ENCODE measurements around the gene LIPC. TPM values are rescaled to one million over a fixed set of nuclear protein-coding genes. Genes with fewer than 3 reads are reported as not detected.

LIPC gene
- polyA plus RNA-seq, 1 of the 3 experiments (the other 2 are of a cell fraction) = not detected

DNA sequence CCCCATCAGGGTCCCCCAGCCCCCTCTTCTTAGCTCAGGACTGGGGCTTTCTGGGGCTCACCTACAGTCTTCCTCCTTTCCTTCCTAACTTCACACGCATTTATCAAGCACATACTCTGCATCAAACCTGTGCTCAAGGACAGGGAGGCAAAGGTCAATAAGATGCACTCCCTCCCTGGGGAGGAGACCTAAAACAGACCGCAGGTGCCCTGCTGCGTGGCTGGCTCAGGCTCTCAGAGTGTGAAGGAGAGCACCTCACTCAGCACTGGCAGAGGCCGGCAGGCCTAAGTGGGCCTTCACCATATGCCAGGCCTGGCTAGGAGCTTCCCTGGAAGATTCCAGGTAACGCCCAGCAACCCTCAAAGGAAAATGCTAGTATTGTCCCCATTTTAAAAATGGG, 16.5 kb downstream of the LIPC start:
- H3K4me1 ChIP-seq (ENCODE audit: control insufficient read depth in 1 of 2, insufficient read depth in 2 of 2, low read depth in 1 of 2, low read length in 1 of 2) = no peaks in the 10 kb centered on the region
- H3F3A ChIP-seq (replicated peaks; ENCODE audit: insufficient read depth) = no peaks in the 10 kb centered on the region
- H3K79me2 ChIP-seq (ENCODE audit: insufficient read depth) = no peaks in the 10 kb centered on the region
- no peak overlapping the region for H3K9ac ChIP-seq
- no peaks in the 10 kb centered on the region for H3K9me2 ChIP-seq
- no peaks in the 10 kb centered on the region for H4K20me1 ChIP-seq (ENCODE audit: insufficient read depth)
- TF ChIP-seq JUND (IDR thresholded peaks at IDR 0.05) = no peak
- no peak for TF ChIP-seq MEF2A (IDR thresholded peaks at IDR 0.05; ENCODE audit: borderline replicate concordance, low read depth)
- TF ChIP-seq, protein P1, sequence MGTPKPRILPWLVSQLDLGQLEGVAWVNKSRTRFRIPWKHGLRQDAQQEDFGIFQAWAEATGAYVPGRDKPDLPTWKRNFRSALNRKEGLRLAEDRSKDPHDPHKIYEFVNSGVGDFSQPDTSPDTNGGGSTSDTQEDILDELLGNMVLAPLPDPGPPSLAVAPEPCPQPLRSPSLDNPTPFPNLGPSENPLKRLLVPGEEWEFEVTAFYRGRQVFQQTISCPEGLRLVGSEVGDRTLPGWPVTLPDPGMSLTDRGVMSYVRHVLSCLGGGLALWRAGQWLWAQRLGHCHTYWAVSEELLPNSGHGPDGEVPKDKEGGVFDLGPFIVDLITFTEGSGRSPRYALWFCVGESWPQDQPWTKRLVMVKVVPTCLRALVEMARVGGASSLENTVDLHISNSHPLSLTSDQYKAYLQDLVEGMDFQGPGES (IDR thresholded peaks at IDR 0.05; ENCODE audit: low read depth, low read length) = no peak
- no peak for TF ChIP-seq MXI1 (IDR thresholded peaks at IDR 0.05; ENCODE audit: low read depth, low read length)
- H3K9me3 ChIP-seq = no peaks in the 10 kb centered on the region
- H3K27me3 ChIP-seq (ENCODE audit: insufficient read depth) = no peaks in the 10 kb centered on the region
- CTCF ChIA-PET = interaction anchor here (0.8 to 1.4 kb wide), 2 partner anchors 11 to 13 kb away, joined by 3 read pairs; no protein-coding TSS in a partner anchor
- no peak overlapping the region for H3K4me2 ChIP-seq
- H3K36me3 ChIP-seq (replicated peaks in 1 of 2; ENCODE audit: control insufficient read depth in 1 of 2, insufficient read depth in 2 of 2, low read length in 1 of 2) = no peaks in the 10 kb centered on the region
- H3K27ac ChIP-seq (ENCODE audit: low read depth in 2 of 2, low read length in 1 of 2) = no peak overlapping the region
- 100% methylated on average over 5 of the region's 5 CpGs for WGBS (ENCODE audit: low lambda C conversion rate)
- no peak overlapping the region for H2AFZ ChIP-seq (ENCODE audit: low read depth)
- H3K4me3 ChIP-seq (ENCODE audit: low read depth in 2 of 2, low read length in 1 of 2) = no peak overlapping the region
- no peak for DNase-seq
- POLR2A ChIA-PET = no interaction called here

DNA sequence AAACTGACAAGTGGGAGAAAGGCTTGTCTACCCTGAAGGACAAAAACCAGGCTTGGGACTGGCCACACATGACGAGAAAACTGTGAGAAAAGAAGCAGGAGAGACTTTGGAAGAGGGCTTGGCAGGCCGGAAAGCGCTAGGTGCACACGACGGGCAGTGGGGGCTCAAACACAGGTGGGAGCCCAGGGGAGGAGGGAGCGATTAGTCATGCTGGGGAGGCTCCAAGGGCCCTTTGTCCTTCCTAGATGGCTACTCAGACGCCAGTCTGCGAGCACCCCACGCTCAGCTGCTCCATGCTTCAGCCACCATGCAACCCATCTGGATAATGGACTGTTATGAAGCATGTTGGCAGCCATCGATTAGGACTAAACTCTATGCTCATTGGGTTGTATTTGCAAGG, 17.1 kb downstream of the LIPC start:
- DNase-seq = no peak
- TF ChIP-seq EZH2phosphoT487 (IDR thresholded peaks at IDR 0.05; ENCODE audit: borderline replicate concordance, low read depth) (no peak), MEF2A (IDR thresholded peaks at IDR 0.05; ENCODE audit: borderline replicate concordance, low read depth) (no peak), EP300 (IDR thresholded peaks at IDR 0.05; ENCODE audit: borderline replicate concordance in 1 of 2, low read depth in 1 of 2, low read length in 1 of 2) (no peak), TEAD4 (IDR thresholded peaks at IDR 0.05; ENCODE audit: borderline replicate concordance, insufficient read depth) (no peak), SMC3 (IDR thresholded peaks at IDR 0.05; ENCODE audit: low read depth, low read length) (no peak), FOXJ3 (CRISPR knock-in tag; IDR thresholded peaks at IDR 0.05) (no peak), CHD2 (IDR thresholded peaks at IDR 0.05; ENCODE audit: low read length, partially characterized antibody) (no peak), MXI1 (IDR thresholded peaks at IDR 0.05; ENCODE audit: low read depth, low read length) (no peak), NRF1 (IDR thresholded peaks at IDR 0.05; ENCODE audit: low read depth, low read length) (no peak), TAF1 (IDR thresholded peaks at IDR 0.05; ENCODE audit: borderline replicate concordance, low read depth, low read length) (no peak)
- TF ChIP-seq, protein P2, sequence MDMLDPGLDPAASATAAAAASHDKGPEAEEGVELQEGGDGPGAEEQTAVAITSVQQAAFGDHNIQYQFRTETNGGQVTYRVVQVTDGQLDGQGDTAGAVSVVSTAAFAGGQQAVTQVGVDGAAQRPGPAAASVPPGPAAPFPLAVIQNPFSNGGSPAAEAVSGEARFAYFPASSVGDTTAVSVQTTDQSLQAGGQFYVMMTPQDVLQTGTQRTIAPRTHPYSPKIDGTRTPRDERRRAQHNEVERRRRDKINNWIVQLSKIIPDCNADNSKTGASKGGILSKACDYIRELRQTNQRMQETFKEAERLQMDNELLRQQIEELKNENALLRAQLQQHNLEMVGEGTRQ (IDR thresholded peaks at IDR 0.05; ENCODE audit: borderline replicate concordance, low read depth, low read length) = no peak
- TF ChIP-seq, protein P3, sequence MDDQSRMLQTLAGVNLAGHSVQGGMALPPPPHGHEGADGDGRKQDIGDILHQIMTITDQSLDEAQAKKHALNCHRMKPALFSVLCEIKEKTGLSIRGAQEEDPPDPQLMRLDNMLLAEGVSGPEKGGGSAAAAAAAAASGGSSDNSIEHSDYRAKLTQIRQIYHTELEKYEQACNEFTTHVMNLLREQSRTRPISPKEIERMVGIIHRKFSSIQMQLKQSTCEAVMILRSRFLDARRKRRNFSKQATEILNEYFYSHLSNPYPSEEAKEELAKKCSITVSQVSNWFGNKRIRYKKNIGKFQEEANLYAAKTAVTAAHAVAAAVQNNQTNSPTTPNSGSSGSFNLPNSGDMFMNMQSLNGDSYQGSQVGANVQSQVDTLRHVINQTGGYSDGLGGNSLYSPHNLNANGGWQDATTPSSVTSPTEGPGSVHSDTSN (IDR thresholded peaks at IDR 0.05) = no peak
- TF ChIP-seq, protein P4, sequence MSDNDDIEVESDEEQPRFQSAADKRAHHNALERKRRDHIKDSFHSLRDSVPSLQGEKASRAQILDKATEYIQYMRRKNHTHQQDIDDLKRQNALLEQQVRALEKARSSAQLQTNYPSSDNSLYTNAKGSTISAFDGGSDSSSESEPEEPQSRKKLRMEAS (IDR thresholded peaks at IDR 0.05; ENCODE audit: low read depth) = no peak
- TF ChIP-seq, protein P5, sequence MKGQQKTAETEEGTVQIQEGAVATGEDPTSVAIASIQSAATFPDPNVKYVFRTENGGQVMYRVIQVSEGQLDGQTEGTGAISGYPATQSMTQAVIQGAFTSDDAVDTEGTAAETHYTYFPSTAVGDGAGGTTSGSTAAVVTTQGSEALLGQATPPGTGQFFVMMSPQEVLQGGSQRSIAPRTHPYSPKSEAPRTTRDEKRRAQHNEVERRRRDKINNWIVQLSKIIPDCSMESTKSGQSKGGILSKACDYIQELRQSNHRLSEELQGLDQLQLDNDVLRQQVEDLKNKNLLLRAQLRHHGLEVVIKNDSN (IDR thresholded peaks at IDR 0.05; ENCODE audit: borderline replicate concordance, low read depth) = no peak
- 91% methylated on average over 8 of the region's 10 CpGs for WGBS (ENCODE audit: low lambda C conversion rate)
- Histone ChIP-seq H3K9ac (no peak overlapping the region), H3K36me3 (replicated peaks in 1 of 2; ENCODE audit: control insufficient read depth in 1 of 2, insufficient read depth in 2 of 2, low read length in 1 of 2) (no peaks in the 10 kb centered on the region), H4K20me1 (ENCODE audit: insufficient read depth) (no peaks in the 10 kb centered on the region), H3K27me3 (ENCODE audit: insufficient read depth) (no peaks in the 10 kb centered on the region), H2AFZ (ENCODE audit: low read depth) (no peak overlapping the region), H3K9me3 (no peaks in the 10 kb centered on the region), H3F3A (replicated peaks; ENCODE audit: insufficient read depth) (no peaks in the 10 kb centered on the region), H3K9me2 (no peaks in the 10 kb centered on the region), H3K79me2 (ENCODE audit: insufficient read depth) (no peaks in the 10 kb centered on the region), H3K4me1 (ENCODE audit: control insufficient read depth in 1 of 2, insufficient read depth in 2 of 2, low read depth in 1 of 2, low read length in 1 of 2) (no peaks in the 10 kb centered on the region), H3K4me3 (ENCODE audit: low read depth in 2 of 2, low read length in 1 of 2) (no peak overlapping the region), H3K27ac (ENCODE audit: low read depth in 2 of 2, low read length in 1 of 2) (no peak overlapping the region), H3K4me2 (no peak overlapping the region)
- ChIA-PET CTCF (interaction anchor here (1.3 kb wide), 1 partner anchor 11 kb away, joined by 3 read pairs; no protein-coding TSS in a partner anchor), POLR2A (no interaction called here)
